WTC11 (cell line): ENCODE data around the gene RBMS1.

Experiments used
- ATF6 ChIP-seq: sonication (generic); formaldehyde crosslinking; IDR thresholded peaks from 2 replicates; pipeline ENCODE4 v1.8.1; 2023; ENCODE audit warnings: mild to moderate bottlenecking, missing genetic modification reagents
- CTCF ChIP-seq: fragments of 200-600 bp; IDR thresholded peaks from 2 replicates; pipeline ENCODE4 v1.8.0; 2022; ENCODE audit warnings: antibody characterized with exemption
- HMGA2 ChIP-seq: fragments of 250-450 bp; sonication (Bioruptor Pico); IDR thresholded peaks from 2 replicates; pipeline ENCODE4 v1.4.0; 2021; ENCODE audit warnings: mild to moderate bottlenecking, moderate library complexity
- MAX ChIP-seq: sonication (generic); formaldehyde crosslinking; IDR thresholded peaks from 2 replicates; pipeline ENCODE4 v1.8.0; 2022; ENCODE audit warnings: mild to moderate bottlenecking, missing genetic modification reagents
- MXD4 ChIP-seq: fragments of 250-450 bp; sonication (Bioruptor Pico); IDR thresholded peaks from 2 replicates; pipeline ENCODE4 v1.8.0; 2021; ENCODE audit warnings: mild to moderate bottlenecking, moderate library complexity, borderline replicate concordance
- TF ChIP-seq, protein P1 (sequence below): sonication (generic); formaldehyde crosslinking; IDR thresholded peaks from 2 replicates; pipeline ENCODE4 v1.8.1; 2023; ENCODE audit warnings: mild to moderate bottlenecking, missing genetic modification reagents, moderate library complexity
- TF ChIP-seq, protein P2 (sequence below): fragments of 250-450 bp; sonication (Bioruptor Pico); IDR thresholded peaks from 2 replicates; pipeline ENCODE4 v2.1.2; 2022; ENCODE audit warnings: mild to moderate bottlenecking, moderate library complexity

DNA sequence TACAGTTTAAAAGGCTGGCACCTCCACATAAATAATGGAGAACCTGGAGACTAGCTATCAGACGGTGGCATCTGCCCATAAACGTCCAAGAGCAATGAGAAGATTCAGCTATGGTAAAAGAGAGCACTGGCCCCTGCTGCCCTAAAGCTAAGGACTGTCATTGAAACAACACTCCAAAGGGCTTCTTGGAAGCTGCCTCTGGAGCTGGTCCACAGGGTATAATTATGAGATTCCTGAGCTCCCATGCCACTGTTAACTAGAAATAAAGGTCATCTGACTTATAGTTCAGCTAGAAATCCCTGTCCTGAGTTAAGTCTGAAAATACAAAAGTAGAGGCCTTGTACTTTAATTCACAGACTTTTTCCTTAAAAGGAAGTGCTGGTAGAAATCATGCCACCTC lies 39.9 kb upstream of the RBMS1 start:
- TF ChIP-seq, protein P1, sequence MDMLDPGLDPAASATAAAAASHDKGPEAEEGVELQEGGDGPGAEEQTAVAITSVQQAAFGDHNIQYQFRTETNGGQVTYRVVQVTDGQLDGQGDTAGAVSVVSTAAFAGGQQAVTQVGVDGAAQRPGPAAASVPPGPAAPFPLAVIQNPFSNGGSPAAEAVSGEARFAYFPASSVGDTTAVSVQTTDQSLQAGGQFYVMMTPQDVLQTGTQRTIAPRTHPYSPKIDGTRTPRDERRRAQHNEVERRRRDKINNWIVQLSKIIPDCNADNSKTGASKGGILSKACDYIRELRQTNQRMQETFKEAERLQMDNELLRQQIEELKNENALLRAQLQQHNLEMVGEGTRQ (CRISPR knock-in tag): no peak
- TF ChIP-seq HMGA2 (CRISPR knock-in tag) (no peak), MXD4 (CRISPR knock-in tag) (no peak), CTCF (no peak), MAX (CRISPR knock-in tag) (no peak), ATF6 (CRISPR knock-in tag) (no peak)
- TF ChIP-seq, protein P2, sequence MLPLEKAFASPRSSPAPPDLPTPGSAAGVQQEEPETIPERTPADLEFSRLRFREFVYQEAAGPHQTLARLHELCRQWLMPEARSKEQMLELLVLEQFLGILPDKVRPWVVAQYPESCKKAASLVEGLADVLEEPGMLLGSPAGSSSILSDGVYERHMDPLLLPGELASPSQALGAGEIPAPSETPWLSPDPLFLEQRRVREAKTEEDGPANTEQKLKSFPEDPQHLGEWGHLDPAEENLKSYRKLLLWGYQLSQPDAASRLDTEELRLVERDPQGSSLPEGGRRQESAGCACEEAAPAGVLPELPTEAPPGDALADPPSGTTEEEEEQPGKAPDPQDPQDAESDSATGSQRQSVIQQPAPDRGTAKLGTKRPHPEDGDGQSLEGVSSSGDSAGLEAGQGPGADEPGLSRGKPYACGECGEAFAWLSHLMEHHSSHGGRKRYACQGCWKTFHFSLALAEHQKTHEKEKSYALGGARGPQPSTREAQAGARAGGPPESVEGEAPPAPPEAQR (CRISPR knock-in tag): no peak
